HEK293 (cell line): Measurements from ENCODE around the gene PPP4R2.

Experiments used
- CTCF ChIA-PET: fragments of 350-600 bp; formaldehyde crosslinking; extraction: SDS; loops from one replicate; lab custom pipeline; 2021; ENCODE audit warnings: antibody characterized with exemption; lab: Yijun Ruan, JAX
- POLR2A ChIA-PET: fragments of 300-600 bp; formaldehyde crosslinking; extraction: SDS; loops from one replicate; lab custom pipeline; 2020; ENCODE audit warnings: antibody characterized with exemption, inconsistent platforms; lab: Yijun Ruan, JAX
- H3K27ac ChIP-seq: fragments of 200-500 bp; sonication (Bioruptor generic); 2 replicates; pipeline ENCODE4 v1.5.1; 2014; ENCODE audit warnings: low read depth, low read length, control low read depth, inconsistent platforms; ENCODE audit errors: extremely low read depth
- H3K36me3 ChIP-seq, 2 experiments: fragments of 200-500 bp in 1 of 2; sonication (Bioruptor generic) in 1 of 2; 1 replicate in 1 of 2; 2 replicates in 1 of 2; pipeline ENCODE4 v1.5.1; 2014 to 2017; ENCODE audit warnings: inconsistent platforms in 2 of 2, low read length in 2 of 2; ENCODE audit not compliant: control insufficient read depth in 2 of 2, insufficient read depth in 1 of 2
- H3K4me1 ChIP-seq: fragments of 200-500 bp; sonication (Bioruptor generic); 2 replicates; pipeline ENCODE4 v1.5.1; 2014; ENCODE audit warnings: mild to moderate bottlenecking, low read length, inconsistent platforms; ENCODE audit not compliant: control insufficient read depth, insufficient read depth
- H3K4me3 ChIP-seq: 2 replicates; pipeline ENCODE4 v1.5.1; 2011; ENCODE audit warnings: low read depth, mild to moderate bottlenecking, control low read depth, low read length, moderate library complexity
- H3K9me3 ChIP-seq: fragments of 200-500 bp; sonication (Bioruptor generic); 2 replicates; pipeline ENCODE4 v1.5.1; 2014; ENCODE audit warnings: low read depth, low read length, inconsistent platforms; ENCODE audit not compliant: control insufficient read depth, insufficient read depth
- GFI1B ChIP-seq: fragments of 450-650 bp; formaldehyde crosslinking; IDR thresholded peaks from 2 replicates; pipeline ENCODE4 v1.5.1; 2016; ENCODE audit warnings: missing biosample characterization, missing genetic modification characterization
- MEIS1 ChIP-seq: sonication (generic); formaldehyde crosslinking; IDR thresholded peaks from 2 replicates; pipeline ENCODE4 v1.8.1; 2022; ENCODE audit warnings: missing genetic modification reagents, mild to moderate bottlenecking, borderline replicate concordance
- OSR2 ChIP-seq: fragments of 450-650 bp; formaldehyde crosslinking; IDR thresholded peaks from 2 replicates; pipeline ENCODE4 v1.5.1; 2016; ENCODE audit warnings: missing biosample characterization, missing genetic modification characterization
- SCRT1 ChIP-seq: fragments of 450-650 bp; formaldehyde crosslinking; IDR thresholded peaks from 2 replicates; pipeline ENCODE4 v1.5.1; 2016; ENCODE audit warnings: missing biosample characterization, missing genetic modification characterization, borderline replicate concordance
- ZBTB1 ChIP-seq: fragments of 450-650 bp; formaldehyde crosslinking; IDR thresholded peaks from 2 replicates; pipeline ENCODE4 v1.5.1; 2016; ENCODE audit warnings: missing biosample characterization, missing genetic modification characterization
- ZBTB20 ChIP-seq: fragments of 450-650 bp; formaldehyde crosslinking; IDR thresholded peaks from 2 replicates; pipeline ENCODE4 v1.5.1; 2016; ENCODE audit warnings: missing biosample characterization, missing genetic modification characterization
- ZFHX2 ChIP-seq: fragments of 450-650 bp; formaldehyde crosslinking; conservative IDR thresholded peaks from 2 replicates; pipeline ENCODE4 v1.5.1; 2016; ENCODE audit warnings: missing biosample characterization, missing genetic modification characterization
- ZNF121 ChIP-seq: fragments of 450-650 bp; formaldehyde crosslinking; IDR thresholded peaks from 2 replicates; pipeline ENCODE4 v1.5.1; 2016; ENCODE audit warnings: missing biosample characterization, missing genetic modification characterization
- ZNF132 ChIP-seq: fragments of 450-650 bp; formaldehyde crosslinking; IDR thresholded peaks from 2 replicates; pipeline ENCODE4 v1.5.1; 2017; ENCODE audit warnings: missing biosample characterization, missing genetic modification characterization, borderline replicate concordance
- ZNF138 ChIP-seq: fragments of 450-650 bp; formaldehyde crosslinking; IDR thresholded peaks from 2 replicates; pipeline ENCODE4 v1.5.1; 2016; ENCODE audit warnings: missing biosample characterization, missing genetic modification characterization, borderline replicate concordance
- ZNF174 ChIP-seq: fragments of 450-650 bp; formaldehyde crosslinking; IDR thresholded peaks from 2 replicates; pipeline ENCODE4 v1.5.0; 2017; ENCODE audit warnings: missing biosample characterization, mild to moderate bottlenecking, missing genetic modification characterization
- ZNF214 ChIP-seq: fragments of 450-650 bp; formaldehyde crosslinking; IDR thresholded peaks from 2 replicates; pipeline ENCODE4 v1.5.1; 2017; ENCODE audit warnings: missing biosample characterization, mild to moderate bottlenecking, missing genetic modification characterization, borderline replicate concordance
- ZNF221 ChIP-seq: fragments of 450-650 bp; formaldehyde crosslinking; IDR thresholded peaks from 2 replicates; pipeline ENCODE4 v1.5.1; 2017; ENCODE audit warnings: missing biosample characterization, missing genetic modification characterization, borderline replicate concordance
- ZNF223 ChIP-seq: fragments of 450-650 bp; formaldehyde crosslinking; IDR thresholded peaks from 2 replicates; pipeline ENCODE4 v1.5.1; 2016; ENCODE audit warnings: missing biosample characterization, missing genetic modification characterization
- ZNF24 ChIP-seq: fragments of 450-650 bp; formaldehyde crosslinking; IDR thresholded peaks from 2 replicates; pipeline ENCODE4 v1.5.1; 2016; ENCODE audit warnings: missing biosample characterization, missing genetic modification characterization
- ZNF274 ChIP-seq, 2 experiments: fragments of 200-500 bp in 1 of 2; fragments of 450-650 bp in 1 of 2; sonication (Bioruptor generic) in 1 of 2; formaldehyde crosslinking in 1 of 2; IDR thresholded peaks; 2 replicates each; pipeline versions ENCODE4 v1.5.1 to v1.6.1; 2014 to 2016; ENCODE audit warnings: borderline replicate concordance in 1 of 2, inconsistent platforms in 1 of 2, low read length in 1 of 2, missing biosample characterization in 1 of 2, missing genetic modification characterization in 1 of 2
- ZNF654 ChIP-seq: fragments of 450-650 bp; formaldehyde crosslinking; IDR thresholded peaks from 2 replicates; pipeline ENCODE4 v1.5.1; 2016; ENCODE audit warnings: low read depth, missing biosample characterization, missing genetic modification characterization
- ZNF677 ChIP-seq: fragments of 450-650 bp; IDR thresholded peaks from 2 replicates; pipeline ENCODE4 v1.5.0; 2018; ENCODE audit warnings: missing biosample characterization, mild to moderate bottlenecking, missing genetic modification characterization, moderate library complexity
- ZNF747 ChIP-seq: fragments of 450-650 bp; formaldehyde crosslinking; IDR thresholded peaks from 2 replicates; pipeline ENCODE4 v1.5.1; 2016; ENCODE audit warnings: missing biosample characterization, missing genetic modification characterization
- ZNF777 ChIP-seq: fragments of 450-650 bp; formaldehyde crosslinking; IDR thresholded peaks from 2 replicates; pipeline ENCODE4 v1.5.1; 2017; ENCODE audit warnings: missing biosample characterization, missing genetic modification characterization, borderline replicate concordance
- ZNF792 ChIP-seq: fragments of 450-650 bp; formaldehyde crosslinking; IDR thresholded peaks from 2 replicates; pipeline ENCODE4 v1.5.1; 2016; ENCODE audit warnings: missing biosample characterization, missing genetic modification characterization
- ZSCAN23 ChIP-seq: fragments of 450-650 bp; formaldehyde crosslinking; IDR thresholded peaks from 2 replicates; pipeline ENCODE4 v1.5.1; 2016; ENCODE audit warnings: missing biosample characterization, missing genetic modification characterization

The PPP4R2 gene

GRCh38 chr3:73073091-73073707 is 76.6 kb downstream of the PPP4R2 start:
- Histone ChIP-seq H3K36me3 (peaks cover 0 to 3% of the 10 kb centered on the region in 2 experiments; a peak in 1 of 3 replicates), H3K27ac (no peak overlapping the region), H3K4me3 (no peak overlapping the region), H3K9me3 (no peaks in the 10 kb centered on the region), H3K4me1 (no peaks in the 10 kb centered on the region)
- no peak for TF ChIP-seq ZNF223 (tag by site-specific recombination)
- TF ChIP-seq ZNF777 (tag by site-specific recombination): no peak
- no peak for TF ChIP-seq ZNF792
- TF ChIP-seq ZNF174 (tag by site-specific recombination): no peak
- TF ChIP-seq ZNF132 (tag by site-specific recombination): no peak
- no peak for TF ChIP-seq ZFHX2 (tag by site-specific recombination)
- TF ChIP-seq ZNF654 (tag by site-specific recombination): no peak
- TF ChIP-seq ZNF214: no peak
- TF ChIP-seq ZNF747 (tag by site-specific recombination): no peak
- ChIA-PET CTCF (interaction anchor here (0.7 to 1.6 kb wide), 2 partner anchors 13 to 222 kb away, joined by 3 to 4 read pairs; no protein-coding TSS in a partner anchor), POLR2A (interaction anchor here (0.9 kb wide), 1 partner anchor 76 kb away, joined by 3 read pairs; the partner anchor contains the start of gene PPP4R2)

- TF ChIP-seq MEIS1 (CRISPR knock-in tag): no peak
- TF ChIP-seq ZNF677 (tag by site-specific recombination): no peak
- TF ChIP-seq ZNF792: no peak
- no peak for TF ChIP-seq ZSCAN23 (tag by site-specific recombination)
- no peak for TF ChIP-seq ZNF274 (IDR thresholded peaks at IDR 0.05; ENCODE audit: low read length)
- no peak for TF ChIP-seq ZNF274 (tag by site-specific recombination; IDR thresholded peaks at IDR 0.05; ENCODE audit: borderline replicate concordance)
- TF ChIP-seq SCRT1 (tag by site-specific recombination): no peak
- no peak for TF ChIP-seq ZNF221 (tag by site-specific recombination)
- TF ChIP-seq ZNF654 (tag by site-specific recombination): no peak
- TF ChIP-seq ZBTB20 (tag by site-specific recombination): no peak
- TF ChIP-seq ZFHX2 (tag by site-specific recombination): no peak
- no peak for TF ChIP-seq ZNF121 (tag by site-specific recombination)
- H3K36me3 ChIP-seq: no peaks in the 10 kb centered on the region
- POLR2A ChIA-PET: no interaction called here
- no peak overlapping the region for H3K4me3 ChIP-seq
- CTCF ChIA-PET: no interaction called here
- H3K9me3 ChIP-seq: no peaks in the 10 kb centered on the region
- no peaks in the 10 kb centered on the region for H3K4me1 ChIP-seq
- no peak overlapping the region for H3K27ac ChIP-seq
Observed at GRCh38 chr3:73074781-73075180, 78.2 kb downstream of the PPP4R2 start.

GRCh38 chr3:73080216-73080966 is 83.8 kb downstream of the PPP4R2 start:
- CTCF ChIA-PET: interaction anchor here (0.9 to 1.0 kb wide), 2 partner anchors 82 to 257 kb away, joined by 3 read pairs; no protein-coding TSS in a partner anchor
- no peak overlapping the region for H3K4me3 ChIP-seq

More at GRCh38 chr3:73080216-73080966, 83.8 kb downstream of the PPP4R2 start:
- H3K9me3 ChIP-seq: no peaks in the 10 kb centered on the region
- no peaks in the 10 kb centered on the region for H3K4me1 ChIP-seq
- H3K36me3 ChIP-seq: no peaks in the 10 kb centered on the region
- TF ChIP-seq OSR2 (tag by site-specific recombination): no peak
- no peak for TF ChIP-seq ZNF24 (tag by site-specific recombination)
- no peak for TF ChIP-seq ZNF138 (tag by site-specific recombination)
- TF ChIP-seq GFI1B (tag by site-specific recombination): no peak
- no peak for TF ChIP-seq ZBTB1 (tag by site-specific recombination)
- TF ChIP-seq ZSCAN23 (tag by site-specific recombination): no peak
- no peak overlapping the region for H3K27ac ChIP-seq
- POLR2A ChIA-PET: no interaction called here
